Endothelial cell of umbilical vein (primary cell): ENCODE data around the gene BCL2. TPM values are rescaled to one million over a fixed set of nuclear protein-coding genes. Genes with fewer than 3 reads are reported as not detected.

Source experiments
- BruUV-seq: library from RNA; stranded (reverse); fragments of 400-500 nt; replicated peaks from 2 replicates; lab custom pipeline; 2021; lab: Mats Ljungman, UMichigan
- CTCF ChIA-PET: fragments of 300-600, 350-600 bp; sonication (Branson Sonifier 250); formaldehyde crosslinking; loops from one replicate; lab custom pipeline; 2021; ENCODE audit warnings: antibody characterized with exemption, inconsistent platforms; lab: Charles Lee
- POLR2A ChIA-PET: fragments of 300-600, 350-600 bp; sonication (Branson Sonifier 250); formaldehyde crosslinking; loops from one replicate; lab custom pipeline; 2021; ENCODE audit warnings: antibody characterized with exemption, inconsistent platforms; lab: Charles Lee
- DNase-seq: peaks from one replicate; pipeline ENCODE4 v3.0.0-alpha.2; 2011; ENCODE audit warnings: low read depth, low spot score
- FAIRE-seq: peaks from 2 replicates; lab custom pipeline; 2011; peaks lifted over from hg19 to GRCh38; lab: Jason Lieb, UNC
- H2AFZ ChIP-seq: 2 replicates; pipeline ENCODE4 v1.6.0; 2012; ENCODE audit warnings: low read depth, low read length, control low read depth, inconsistent platforms
- H3K27ac ChIP-seq: 2 replicates; pipeline ENCODE4 v1.5.1; 2011; ENCODE audit warnings: low read depth, mild to moderate bottlenecking, control low read depth, low read length, moderate library complexity; ENCODE audit not compliant: insufficient read depth
- H3K27me3 ChIP-seq, 2 experiments: 2 replicates each; pipeline versions ENCODE4 v1.6.0 to v1.6.1; 2011; ENCODE audit warnings: low read length in 2 of 2, mixed read lengths in 1 of 2; ENCODE audit not compliant: control insufficient read depth in 2 of 2, insufficient read depth in 2 of 2
- H3K36me3 ChIP-seq, 2 experiments: 2 replicates in 1 of 2; 3 replicates in 1 of 2; pipeline ENCODE4 v1.5.1; 2011; ENCODE audit warnings: low read length in 2 of 2, mild to moderate bottlenecking in 1 of 2, moderate library complexity in 1 of 2; ENCODE audit not compliant: control insufficient read depth in 2 of 2, insufficient read depth in 2 of 2; ENCODE audit errors: extremely low read depth in 1 of 2
- H3K4me1 ChIP-seq: 3 replicates; pipeline ENCODE4 v1.5.1; 2011; ENCODE audit warnings: mild to moderate bottlenecking, low read length; ENCODE audit not compliant: control insufficient read depth, insufficient read depth; ENCODE audit errors: extremely low read depth
- H3K4me2 ChIP-seq: 2 replicates; pipeline ENCODE4 v1.6.1; 2011; ENCODE audit warnings: low read length, control low read depth, mixed read lengths; ENCODE audit not compliant: insufficient read depth
- H3K4me3 ChIP-seq, 3 experiments: fragments of 200-600 bp in 1 of 3; sonication (generic), shearing (Covaris generic) in 1 of 3; replicated peaks in 1 of 3; 2 replicates each; pipeline ENCODE4 v1.5.1; 2011 to 2016; ENCODE audit warnings: control low read depth in 3 of 3, low read length in 3 of 3, mild to moderate bottlenecking in 2 of 3, inconsistent platforms in 1 of 3, low read depth in 1 of 3, moderate library complexity in 1 of 3; ENCODE audit not compliant: insufficient read depth in 1 of 3
- H3K79me2 ChIP-seq: 2 replicates; pipeline ENCODE4 v1.6.0; 2012; ENCODE audit warnings: low read length, inconsistent platforms; ENCODE audit not compliant: control insufficient read depth, insufficient read depth
- H3K9ac ChIP-seq: replicated peaks from 2 replicates; pipeline ENCODE3; 2011; ENCODE audit warnings: low read length, control low read depth; ENCODE audit not compliant: insufficient read depth; ENCODE audit errors: extremely low read depth
- H3K9me1 ChIP-seq: replicated peaks from 3 replicates; pipeline ENCODE4 v1.6.0; 2011; ENCODE audit warnings: mild to moderate bottlenecking, low read length; ENCODE audit not compliant: control insufficient read depth, insufficient read depth; ENCODE audit errors: extremely low read depth
- H3K9me3 ChIP-seq: replicated peaks from 2 replicates; pipeline ENCODE4 v1.5.1; 2012; ENCODE audit warnings: low read length, inconsistent platforms; ENCODE audit not compliant: control insufficient read depth, insufficient read depth
- H4K20me1 ChIP-seq: replicated peaks from 2 replicates; pipeline ENCODE3; 2011; ENCODE audit warnings: mild to moderate bottlenecking, low read length; ENCODE audit not compliant: control insufficient read depth, insufficient read depth; ENCODE audit errors: extremely low read depth
- EZH2 ChIP-seq: IDR thresholded peaks from 2 replicates; pipeline ENCODE4 v1.6.1; 2012; ENCODE audit warnings: borderline replicate concordance, low read depth, mild to moderate bottlenecking, moderate library complexity, low read length, inconsistent platforms; ENCODE audit not compliant: severe bottlenecking
- GATA2 ChIP-seq: IDR thresholded peaks from 2 replicates; pipeline ENCODE4 v1.7.0; 2011; ENCODE audit warnings: low read depth, mild to moderate bottlenecking, moderate library complexity, mixed read lengths, low read length; ENCODE audit not compliant: insufficient read length, insufficient read depth
- JUN ChIP-seq: IDR thresholded peaks from 2 replicates; pipeline ENCODE4 v1.6.1; 2011; ENCODE audit warnings: borderline replicate concordance, low read depth; ENCODE audit not compliant: insufficient read length, insufficient read depth
- MAX ChIP-seq: IDR thresholded peaks from 2 replicates; pipeline ENCODE4 v1.6.1; 2011; ENCODE audit not compliant: insufficient read depth, insufficient read length
- MYC ChIP-seq: IDR thresholded peaks from one replicate; pipeline ENCODE4 v1.6.1; 2011; ENCODE audit warnings: mild to moderate bottlenecking, low read depth, low read length
- POLR2A ChIP-seq: IDR thresholded peaks from 2 replicates; pipeline ENCODE4 v1.6.1; 2012; ENCODE audit warnings: low read depth, mild to moderate bottlenecking, control low read depth, low read length
- POLR2AphosphoS5 ChIP-seq: IDR thresholded peaks from 2 replicates; pipeline ENCODE4 v1.6.1; 2012; ENCODE audit warnings: low read depth, mild to moderate bottlenecking, control low read depth, low read length, moderate library complexity; ENCODE audit not compliant: insufficient read depth
- dilution Hi-C: fragments of 300-500 bp; cut with MboI; formaldehyde crosslinking; loops from one replicate; pipeline ENCODE4 v1.15.0; 2019; ENCODE audit warnings: low sequenced_read_pairs; ENCODE audit not compliant: extremely low pct_ligation_motif_present
- intact Hi-C: fragments of 100-400 bp; cut with micrococcal nuclease; formaldehyde crosslinking; loops from one replicate; pipeline ENCODE4 v1.10.0; 2022
- polyA plus RNA-seq, 4 experiments: library from polyadenylated mRNA; depleted of rRNA in 3 of 4; stranded (reverse) in 3 of 4; unstranded in 1 of 4; fragments of >200 nt; gene quantifications; 2 replicates each; pipeline versions ENCODE4 v1.2.1 to v1.2.3, GENCODE V29; 2011 to 2012; ENCODE audit warnings: missing spikeins in 1 of 4
- total RNA-seq: library from RNA; stranded (reverse); gene quantifications from 2 replicates; pipeline ENCODE4 v1.2.3, GENCODE V29; 2021

The BCL2 gene
- total and polyA plus RNA-seq, 2 donors (not counting 3 experiments of a cell fraction or from before 2014, with no cell fraction given): 0.35 to 5.0 TPM

GRCh38 chr18:63155910-63156773, 163.4 kb downstream of the BCL2 start:
- intact Hi-C loops: loop anchor here (1.0 to 2.0 kb wide), 5 partner anchors 17 to 167 kb away; no protein-coding TSS in a partner anchor

More at GRCh38 chr18:63155910-63156773, 163.4 kb downstream of the BCL2 start:
- Histone ChIP-seq H3K4me3 (no peak overlapping the region), H3K4me1 (no peaks in the 10 kb centered on the region), H4K20me1 (no peaks in the 10 kb centered on the region), H3K4me2 (no peak overlapping the region), H3K9ac (no peak overlapping the region), H2AFZ (no peak overlapping the region), H3K27ac (no peak overlapping the region), H3K9me1 (no peaks in the 10 kb centered on the region), H3K36me3 (no peaks in the 10 kb centered on the region), H3K9me3 (no peaks in the 10 kb centered on the region), H3K27me3 (peaks cover 14% of the 10 kb centered on the region in 2 experiments), H3K79me2 (no peaks in the 10 kb centered on the region)
- dilution Hi-C loops: no loop called here
- ChIA-PET POLR2A (no interaction called here), CTCF (interaction anchor here (0.6 to 6.4 kb wide), 8 partner anchors 8 to 1118 kb away, joined by 3 to 63 read pairs (median 4); no protein-coding TSS in a partner anchor)
- no peak for TF ChIP-seq POLR2A
- no peak for TF ChIP-seq MAX
- no peak for TF ChIP-seq GATA2
- no peak for TF ChIP-seq POLR2AphosphoS5
- TF ChIP-seq MYC: no peak
- no peak for TF ChIP-seq EZH2
- no peak for TF ChIP-seq JUN
- FAIRE-seq (no peak), DNase-seq (no peak)
- no TSS peak for BruUV-seq
